Mesothelial cell of epicardium (in vitro differentiated cells): ENCODE results near the gene AMH. TPM values are rescaled to one million over a fixed set of nuclear protein-coding genes. Genes with fewer than 3 reads are reported as not detected.

Source experiments
- DNase-seq, 2 experiments: peaks; one replicate each; pipeline ENCODE4 v3.0.0; 2021; ENCODE audit warnings: low spot score in 2 of 2; ENCODE audit not compliant: unreplicated experiment in 2 of 2
- H3K27ac Mint-ChIP-seq: 2 replicates; pipeline ENCODE4 v1.8.0; 2021; ENCODE audit warnings: mixed read lengths
- H3K27me3 Mint-ChIP-seq: 2 replicates; pipeline ENCODE4 v1.8.0; 2021; ENCODE audit warnings: low read depth, mixed read lengths
- H3K36me3 Mint-ChIP-seq: 2 replicates; pipeline ENCODE4 v1.8.0; 2021; ENCODE audit warnings: mixed read lengths
- H3K4me1 Mint-ChIP-seq: 2 replicates; pipeline ENCODE4 v1.8.0; 2021; ENCODE audit warnings: mixed read lengths
- H3K4me3 Mint-ChIP-seq: 2 replicates; pipeline ENCODE4 v1.8.0; 2021; ENCODE audit warnings: mild to moderate bottlenecking, moderate library complexity, mixed read lengths
- H3K9me3 Mint-ChIP-seq: 2 replicates; pipeline ENCODE4 v1.8.0; 2021; ENCODE audit warnings: mixed read lengths
- CTCF ChIP-seq: fragments of 200-600 bp; sonication (generic); IDR thresholded peaks from one replicate; pipeline ENCODE4 v1.5.0; 2021; ENCODE audit warnings: antibody characterized with exemption; ENCODE audit not compliant: unreplicated experiment
- total RNA-seq: library from RNA; stranded (reverse); gene quantifications from 3 replicates; pipeline ENCODE4 v1.2.1, GENCODE V29; 2021

AMH gene
- total RNA-seq, 1 donor from 2014 or later, result 50.1 TPM

- Mint-ChIP-seq H3K36me3 (no peaks in the 10 kb centered on the region), H3K4me3 (no peak overlapping the region), H3K4me1 (peaks cover 4% of the 10 kb centered on the region), H3K9me3 (no peaks in the 10 kb centered on the region), H3K27ac (no peak overlapping the region), H3K27me3 (no peaks in the 10 kb centered on the region)
- DNase-seq, result no peak
- peak; percentile 34 for TF ChIP-seq CTCF
Measured at GRCh38 chr19:2261438-2262172, 12.5 kb downstream of the AMH start.

GRCh38 chr19:2266183-2266993 lies 17.3 kb downstream of the AMH start:
- DNase-seq, result peak in 1 of 2 experiments; percentile 60
- Mint-ChIP-seq H3K27me3 (no peaks in the 10 kb centered on the region), H3K4me3 (no peak overlapping the region), H3K27ac (peak overlapping the region; percentile 21), H3K36me3 (peaks cover under 1% of the 10 kb centered on the region), H3K4me1 (peaks cover 15% of the 10 kb centered on the region), H3K9me3 (no peaks in the 10 kb centered on the region)
- no peak for TF ChIP-seq CTCF

GRCh38 chr19:2268480-2268830 lies 19.3 kb downstream of the AMH start:
- DNase-seq, result no peak
- H3K36me3 Mint-ChIP-seq, result peaks cover 5% of the 10 kb centered on the region
- H3K4me3 Mint-ChIP-seq, result peak overlapping the region; percentile 88
- H3K9me3 Mint-ChIP-seq, result no peaks in the 10 kb centered on the region
- no peak for TF ChIP-seq CTCF
- H3K4me1 Mint-ChIP-seq, result peaks cover 25% of the 10 kb centered on the region
- peak overlapping the region; percentile 54 for H3K27ac Mint-ChIP-seq
- no peaks in the 10 kb centered on the region for H3K27me3 Mint-ChIP-seq

GRCh38 chr19:2268861-2269243 lies 19.7 kb downstream of the AMH start:
- Mint-ChIP-seq H3K4me1 (peaks cover 29% of the 10 kb centered on the region), H3K27ac (peak overlapping the region; percentile 54), H3K4me3 (peak overlapping the region; percentile 88), H3K9me3 (no peaks in the 10 kb centered on the region), H3K27me3 (no peaks in the 10 kb centered on the region), H3K36me3 (peaks cover 7% of the 10 kb centered on the region)
- no peak for TF ChIP-seq CTCF
- no peak for DNase-seq

- Mint-ChIP-seq H3K4me3 (peak overlapping the region; percentile 88), H3K9me3 (no peaks in the 10 kb centered on the region), H3K27me3 (no peaks in the 10 kb centered on the region), H3K36me3 (peaks cover 10% of the 10 kb centered on the region), H3K27ac (peak overlapping the region; percentile 93), H3K4me1 (peaks cover 32% of the 10 kb centered on the region)
- no peak for TF ChIP-seq CTCF
- DNase-seq, result peak; percentile 97 to 100
Measured at GRCh38 chr19:2269244-2270156, 20.4 kb downstream of the AMH start.
